K562 (cell line): Measurements from ENCODE around the gene ROBO1. TPM values are rescaled to one million over a fixed set of nuclear protein-coding genes. Genes with fewer than 3 reads are reported as not detected.

Source experiments
- ATAC-seq: fragments of 200-7000 bp; cut with Tn5 transposase; 3 replicates; pipeline ENCODE4 v1.9.1; 2020; ENCODE audit warnings: moderate library complexity
- BruUV-seq: library from RNA; stranded (reverse); fragments of 400-500 nt; replicated peaks from 2 replicates; lab custom pipeline; 2021; lab: Mats Ljungman, UMichigan
- CTCF ChIA-PET: fragments of 300-600 bp; formaldehyde crosslinking; extraction: SDS; loops from one replicate; lab custom pipeline; 2021; ENCODE audit warnings: low intra/inter-chr PET ratio; lab: Yijun Ruan, JAX
- POLR2A ChIA-PET: fragments of 300-600, 350-650 bp; sonication (Branson Sonifier 250); formaldehyde crosslinking; extraction: SDS; loops from one replicate; lab custom pipeline; 2021; ENCODE audit warnings: antibody characterized with exemption, inconsistent platforms; lab: Yijun Ruan, JAX
- DNase-seq, 4 experiments: peaks; one replicate each; pipeline versions ENCODE4 v3.0.0 to v3.0.0-alpha.2; 2011 to 2018; ENCODE audit warnings: low spot score in 3 of 4, mixed read lengths in 3 of 4; ENCODE audit errors: extremely low read depth in 1 of 4
- FAIRE-seq: peaks from 2 replicates; lab custom pipeline; 2011; peaks lifted over from hg19 to GRCh38; lab: Jason Lieb, UNC
- H2AFZ ChIP-seq: 2 replicates; pipeline ENCODE4 v1.6.0; 2011; ENCODE audit warnings: low read depth, low read length, control low read depth, inconsistent platforms
- H3K27ac ChIP-seq: fragments of 200-600 bp; 3 replicates; pipeline ENCODE4 v1.8.0; 2011; ENCODE audit warnings: low read depth, mild to moderate bottlenecking, control low read depth, inconsistent platforms, low read length, moderate library complexity, mixed read lengths; ENCODE audit errors: extremely low read depth
- H3K27me3 ChIP-seq, 2 experiments: fragments of 300-600 bp in 1 of 2; 2 replicates in 1 of 2; 3 replicates in 1 of 2; pipeline versions ENCODE4 v1.6.0 to v1.8.0; 2011; ENCODE audit warnings: inconsistent platforms in 2 of 2, low read length in 2 of 2, mild to moderate bottlenecking in 1 of 2, mixed read lengths in 1 of 2, moderate library complexity in 1 of 2; ENCODE audit not compliant: control insufficient read depth in 2 of 2, insufficient read depth in 2 of 2
- H3K36me3 ChIP-seq: fragments of 300-600 bp; 3 replicates; pipeline ENCODE4 v1.8.0; 2011; ENCODE audit warnings: mild to moderate bottlenecking, low read length, inconsistent platforms; ENCODE audit not compliant: control insufficient read depth, insufficient read depth
- H3K4me1 ChIP-seq, 2 experiments: fragments of 200-600 bp in 1 of 2; replicated peaks in 1 of 2; 2 replicates in 1 of 2; 3 replicates in 1 of 2; pipeline versions ENCODE4 v1.5.1 to v1.8.0; 2011; ENCODE audit warnings: inconsistent platforms in 2 of 2, low read length in 2 of 2, mild to moderate bottlenecking in 1 of 2, mixed read lengths in 1 of 2, moderate library complexity in 1 of 2; ENCODE audit not compliant: control insufficient read depth in 2 of 2, insufficient read depth in 2 of 2
- H3K4me2 ChIP-seq: 2 replicates; pipeline ENCODE4 v1.6.1; 2011; ENCODE audit warnings: low read length, control low read depth, inconsistent platforms, mixed read lengths; ENCODE audit not compliant: insufficient read depth
- H3K4me3 ChIP-seq: fragments of 200-600 bp; sonication (generic), shearing (Covaris generic); 2 replicates; pipeline ENCODE4 v1.5.1; 2016; ENCODE audit warnings: control low read depth, inconsistent platforms
- H3K79me2 ChIP-seq: fragments of 200-600 bp; 3 replicates; pipeline ENCODE4 v1.8.0; 2011; ENCODE audit warnings: low read length, inconsistent platforms; ENCODE audit not compliant: control insufficient read depth, insufficient read depth
- H3K9ac ChIP-seq, 2 experiments: 2 replicates each; pipeline versions ENCODE4 v1.6.0 to v1.6.1; 2011; ENCODE audit warnings: low read depth in 2 of 2, low read length in 2 of 2, control low read depth in 1 of 2, inconsistent platforms in 1 of 2, mild to moderate bottlenecking in 1 of 2, mixed read lengths in 1 of 2; ENCODE audit not compliant: insufficient read depth in 1 of 2
- H3K9me1 ChIP-seq: one replicate; pipeline ENCODE4 v1.6.0; 2011; ENCODE audit warnings: inconsistent platforms, mild to moderate bottlenecking, low read length, moderate library complexity; ENCODE audit not compliant: control insufficient read depth, insufficient read depth
- H3K9me3 ChIP-seq: replicated peaks from 2 replicates; pipeline ENCODE4 v1.5.1; 2011; ENCODE audit warnings: low read depth, low read length, inconsistent platforms; ENCODE audit not compliant: control insufficient read depth, insufficient read depth
- H4K20me1 ChIP-seq: replicated peaks from 2 replicates; pipeline ENCODE4 v1.6.1; 2011; ENCODE audit warnings: low read length, inconsistent platforms, mixed read lengths; ENCODE audit not compliant: control insufficient read depth, insufficient read depth
- CBFA2T3 ChIP-seq: fragments of 450-650 bp; IDR thresholded peaks from 2 replicates; pipeline ENCODE4 v1.6.1; 2017
- FOXM1 ChIP-seq, 2 experiments: fragments of 450-650 bp in 1 of 2; sonication (generic) in 1 of 2; formaldehyde crosslinking in 1 of 2; IDR thresholded peaks; 2 replicates each; pipeline versions ENCODE4 v1.6.1 to v1.9.0; 2017 to 2022; ENCODE audit warnings: low read depth in 2 of 2, mild to moderate bottlenecking in 2 of 2, missing genetic modification reagents in 1 of 2, moderate library complexity in 1 of 2
- MYNN ChIP-seq, 2 experiments: sonication (generic); formaldehyde crosslinking in 1 of 2; IDR thresholded peaks; 2 replicates each; pipeline versions ENCODE4 v1.5.0 to v1.6.1; 2016 to 2020; ENCODE audit warnings: antibody characterized with exemption in 1 of 2, missing genetic modification reagents in 1 of 2
- SMARCB1 ChIP-seq: IDR thresholded peaks from 2 replicates; pipeline ENCODE4 v1.6.1; 2011; ENCODE audit warnings: improper control_type of control experiment, low read depth; ENCODE audit not compliant: insufficient read length
- XRCC3 ChIP-seq: fragments of 450-650 bp; IDR thresholded peaks from 2 replicates; pipeline ENCODE4 v1.6.1; 2017; ENCODE audit warnings: mild to moderate bottlenecking, moderate library complexity
- XRCC5 ChIP-seq: fragments of 200-400 bp; formaldehyde crosslinking; IDR thresholded peaks from 2 replicates; pipeline ENCODE4 v1.6.1; 2017; ENCODE audit warnings: low read depth, mild to moderate bottlenecking, low read length
- ZNF12 ChIP-seq: sonication (generic); formaldehyde crosslinking; IDR thresholded peaks from 2 replicates; pipeline ENCODE4 v1.4.0; 2020; ENCODE audit warnings: mild to moderate bottlenecking, missing genetic modification reagents
- ZNF583 ChIP-seq: fragments of 250-450 bp; sonication (Bioruptor Pico); IDR thresholded peaks from 2 replicates; pipeline ENCODE4 v1.4.0; 2020
- WGBS: fragments of 100-300 bp; shearing (Covaris generic); methylation state at CpG from one replicate; pipeline ENCODE4 v1.1.6; 2016; ENCODE audit warnings: low coverage, mixed read lengths; ENCODE audit not compliant: insufficient coverage; ENCODE audit errors: missing lambda C conversion rate; 5-methylcytosine and 5-hydroxymethylcytosine counted together
- in situ Hi-C: fragments of 300-500 bp; cut with MboI; formaldehyde crosslinking; loops from 4 replicates; pipeline ENCODE4 v1.15.0; 2018; ENCODE audit warnings: inconsistent platforms, mixed read lengths
- intact Hi-C: fragments of 100-400 bp; cut with micrococcal nuclease; formaldehyde crosslinking; loops from 2 replicates; pipeline ENCODE4 v1.14.2; 2022
- polyA plus RNA-seq, 8 experiments: library from polyadenylated mRNA; depleted of rRNA in 4 of 8; stranded (reverse) in 5 of 8; unstranded in 3 of 8; fragments of >200 nt; fragmentation: Nextera tagmentation in 2 of 8; fragmentation: Illumina TruSeq in 1 of 8; extraction: Ambion mirVana in 2 of 8; extraction: Trizol in 1 of 8; gene quantifications; 2 replicates each; pipeline versions ENCODE4 v1.2.1 to v1.2.3, GENCODE V29; 2011 to 2014; ENCODE audit warnings: inconsistent platforms in 1 of 8, missing spikeins in 1 of 8
- total RNA-seq, 7 experiments: library from RNA; depleted of rRNA in 6 of 7; stranded (reverse); fragments of >200 nt in 6 of 7; fragmentation: Illumina TruSeq in 2 of 7; extraction: Trizol in 2 of 7; gene quantifications; 2 replicates each; pipeline versions ENCODE4 v1.2.1 to v1.2.3, GENCODE V29; 2011 to 2021; ENCODE audit warnings: low replicate concordance in 1 of 7
- TF ChIP-seq, protein P1 (sequence below): fragments of 450-650 bp; IDR thresholded peaks from 2 replicates; pipeline ENCODE4 v1.6.1; 2016; ENCODE audit warnings: mild to moderate bottlenecking, moderate library complexity
- TF ChIP-seq, protein P2 (sequence below): sonication (generic); formaldehyde crosslinking; IDR thresholded peaks from 2 replicates; pipeline ENCODE4 v1.8.0; 2023; ENCODE audit warnings: mild to moderate bottlenecking, missing genetic modification reagents

The ROBO1 gene
- total and polyA plus RNA-seq, 9 of the 15 experiments (the other 6 are each of a cell fraction or from before 2014, with no cell fraction given): 0.01 to 0.53 (median 0.17) TPM; not detected in 5

DNA sequence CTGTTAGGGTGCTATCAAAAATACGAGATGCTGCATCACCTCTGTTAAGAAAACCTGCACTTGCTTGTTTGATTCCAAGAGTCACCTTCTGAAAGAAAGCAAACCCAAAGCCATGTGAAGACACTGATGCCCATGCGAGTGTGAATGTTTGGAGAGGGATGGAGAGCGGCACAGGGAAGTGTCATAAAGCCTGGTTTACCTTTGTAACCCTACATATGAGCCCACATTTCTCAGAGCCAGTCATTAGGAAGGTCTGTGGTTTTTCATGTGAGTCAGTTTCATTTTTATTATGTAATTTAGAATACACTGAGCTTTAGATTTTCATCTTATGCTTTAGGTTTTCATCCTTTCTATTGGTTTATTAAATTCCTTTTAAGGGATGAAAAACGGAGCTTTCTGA is 896.8 kb downstream of the ROBO1 start:
- ChIA-PET POLR2A (no interaction called here), CTCF (no interaction called here)
- no peaks in the 10 kb centered on the region for H3K9me1 ChIP-seq
- H3K36me3 ChIP-seq: no peaks in the 10 kb centered on the region
- H3K4me1 ChIP-seq: no peaks in the 10 kb centered on the region
- in situ Hi-C loops (no loop called here), intact Hi-C loops (no loop called here)
- DNase-seq: no peak
- FAIRE-seq: no peak
- H3K27me3 ChIP-seq: no peaks in the 10 kb centered on the region
- 0% methylated on average over 4 of the region's 4 CpGs for WGBS
- H3K27ac ChIP-seq: no peak overlapping the region
- no peaks in the 10 kb centered on the region for H4K20me1 ChIP-seq
- no peak for ATAC-seq
- H3K9ac ChIP-seq: no peak overlapping the region
- no peak overlapping the region for H3K4me2 ChIP-seq
- no TSS peak for BruUV-seq
- H3K79me2 ChIP-seq: no peaks in the 10 kb centered on the region
- no peak overlapping the region for H2AFZ ChIP-seq
- H3K9me3 ChIP-seq: no peaks in the 10 kb centered on the region
- H3K4me3 ChIP-seq: no peak overlapping the region
- TF ChIP-seq ZNF583 (CRISPR knock-in tag) (no peak), CBFA2T3 (no peak), XRCC3 (no peak), MYNN (IDR thresholded peaks at IDR 0.05) (no peak), MYNN (CRISPR knock-in tag; IDR thresholded peaks at IDR 0.05) (no peak), SMARCB1 (no peak), XRCC5 (no peak), ZNF12 (CRISPR knock-in tag) (no peak), FOXM1 (IDR thresholded peaks at IDR 0.05; ENCODE audit: low read depth) (no peak), FOXM1 (CRISPR knock-in tag; IDR thresholded peaks at IDR 0.05; ENCODE audit: low read depth) (no peak)
- TF ChIP-seq, protein P1, sequence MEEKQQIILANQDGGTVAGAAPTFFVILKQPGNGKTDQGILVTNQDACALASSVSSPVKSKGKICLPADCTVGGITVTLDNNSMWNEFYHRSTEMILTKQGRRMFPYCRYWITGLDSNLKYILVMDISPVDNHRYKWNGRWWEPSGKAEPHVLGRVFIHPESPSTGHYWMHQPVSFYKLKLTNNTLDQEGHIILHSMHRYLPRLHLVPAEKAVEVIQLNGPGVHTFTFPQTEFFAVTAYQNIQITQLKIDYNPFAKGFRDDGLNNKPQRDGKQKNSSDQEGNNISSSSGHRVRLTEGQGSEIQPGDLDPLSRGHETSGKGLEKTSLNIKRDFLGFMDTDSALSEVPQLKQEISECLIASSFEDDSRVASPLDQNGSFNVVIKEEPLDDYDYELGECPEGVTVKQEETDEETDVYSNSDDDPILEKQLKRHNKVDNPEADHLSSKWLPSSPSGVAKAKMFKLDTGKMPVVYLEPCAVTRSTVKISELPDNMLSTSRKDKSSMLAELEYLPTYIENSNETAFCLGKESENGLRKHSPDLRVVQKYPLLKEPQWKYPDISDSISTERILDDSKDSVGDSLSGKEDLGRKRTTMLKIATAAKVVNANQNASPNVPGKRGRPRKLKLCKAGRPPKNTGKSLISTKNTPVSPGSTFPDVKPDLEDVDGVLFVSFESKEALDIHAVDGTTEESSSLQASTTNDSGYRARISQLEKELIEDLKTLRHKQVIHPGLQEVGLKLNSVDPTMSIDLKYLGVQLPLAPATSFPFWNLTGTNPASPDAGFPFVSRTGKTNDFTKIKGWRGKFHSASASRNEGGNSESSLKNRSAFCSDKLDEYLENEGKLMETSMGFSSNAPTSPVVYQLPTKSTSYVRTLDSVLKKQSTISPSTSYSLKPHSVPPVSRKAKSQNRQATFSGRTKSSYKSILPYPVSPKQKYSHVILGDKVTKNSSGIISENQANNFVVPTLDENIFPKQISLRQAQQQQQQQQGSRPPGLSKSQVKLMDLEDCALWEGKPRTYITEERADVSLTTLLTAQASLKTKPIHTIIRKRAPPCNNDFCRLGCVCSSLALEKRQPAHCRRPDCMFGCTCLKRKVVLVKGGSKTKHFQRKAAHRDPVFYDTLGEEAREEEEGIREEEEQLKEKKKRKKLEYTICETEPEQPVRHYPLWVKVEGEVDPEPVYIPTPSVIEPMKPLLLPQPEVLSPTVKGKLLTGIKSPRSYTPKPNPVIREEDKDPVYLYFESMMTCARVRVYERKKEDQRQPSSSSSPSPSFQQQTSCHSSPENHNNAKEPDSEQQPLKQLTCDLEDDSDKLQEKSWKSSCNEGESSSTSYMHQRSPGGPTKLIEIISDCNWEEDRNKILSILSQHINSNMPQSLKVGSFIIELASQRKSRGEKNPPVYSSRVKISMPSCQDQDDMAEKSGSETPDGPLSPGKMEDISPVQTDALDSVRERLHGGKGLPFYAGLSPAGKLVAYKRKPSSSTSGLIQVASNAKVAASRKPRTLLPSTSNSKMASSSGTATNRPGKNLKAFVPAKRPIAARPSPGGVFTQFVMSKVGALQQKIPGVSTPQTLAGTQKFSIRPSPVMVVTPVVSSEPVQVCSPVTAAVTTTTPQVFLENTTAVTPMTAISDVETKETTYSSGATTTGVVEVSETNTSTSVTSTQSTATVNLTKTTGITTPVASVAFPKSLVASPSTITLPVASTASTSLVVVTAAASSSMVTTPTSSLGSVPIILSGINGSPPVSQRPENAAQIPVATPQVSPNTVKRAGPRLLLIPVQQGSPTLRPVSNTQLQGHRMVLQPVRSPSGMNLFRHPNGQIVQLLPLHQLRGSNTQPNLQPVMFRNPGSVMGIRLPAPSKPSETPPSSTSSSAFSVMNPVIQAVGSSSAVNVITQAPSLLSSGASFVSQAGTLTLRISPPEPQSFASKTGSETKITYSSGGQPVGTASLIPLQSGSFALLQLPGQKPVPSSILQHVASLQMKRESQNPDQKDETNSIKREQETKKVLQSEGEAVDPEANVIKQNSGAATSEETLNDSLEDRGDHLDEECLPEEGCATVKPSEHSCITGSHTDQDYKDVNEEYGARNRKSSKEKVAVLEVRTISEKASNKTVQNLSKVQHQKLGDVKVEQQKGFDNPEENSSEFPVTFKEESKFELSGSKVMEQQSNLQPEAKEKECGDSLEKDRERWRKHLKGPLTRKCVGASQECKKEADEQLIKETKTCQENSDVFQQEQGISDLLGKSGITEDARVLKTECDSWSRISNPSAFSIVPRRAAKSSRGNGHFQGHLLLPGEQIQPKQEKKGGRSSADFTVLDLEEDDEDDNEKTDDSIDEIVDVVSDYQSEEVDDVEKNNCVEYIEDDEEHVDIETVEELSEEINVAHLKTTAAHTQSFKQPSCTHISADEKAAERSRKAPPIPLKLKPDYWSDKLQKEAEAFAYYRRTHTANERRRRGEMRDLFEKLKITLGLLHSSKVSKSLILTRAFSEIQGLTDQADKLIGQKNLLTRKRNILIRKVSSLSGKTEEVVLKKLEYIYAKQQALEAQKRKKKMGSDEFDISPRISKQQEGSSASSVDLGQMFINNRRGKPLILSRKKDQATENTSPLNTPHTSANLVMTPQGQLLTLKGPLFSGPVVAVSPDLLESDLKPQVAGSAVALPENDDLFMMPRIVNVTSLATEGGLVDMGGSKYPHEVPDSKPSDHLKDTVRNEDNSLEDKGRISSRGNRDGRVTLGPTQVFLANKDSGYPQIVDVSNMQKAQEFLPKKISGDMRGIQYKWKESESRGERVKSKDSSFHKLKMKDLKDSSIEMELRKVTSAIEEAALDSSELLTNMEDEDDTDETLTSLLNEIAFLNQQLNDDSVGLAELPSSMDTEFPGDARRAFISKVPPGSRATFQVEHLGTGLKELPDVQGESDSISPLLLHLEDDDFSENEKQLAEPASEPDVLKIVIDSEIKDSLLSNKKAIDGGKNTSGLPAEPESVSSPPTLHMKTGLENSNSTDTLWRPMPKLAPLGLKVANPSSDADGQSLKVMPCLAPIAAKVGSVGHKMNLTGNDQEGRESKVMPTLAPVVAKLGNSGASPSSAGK: no peak
- TF ChIP-seq, protein P2, sequence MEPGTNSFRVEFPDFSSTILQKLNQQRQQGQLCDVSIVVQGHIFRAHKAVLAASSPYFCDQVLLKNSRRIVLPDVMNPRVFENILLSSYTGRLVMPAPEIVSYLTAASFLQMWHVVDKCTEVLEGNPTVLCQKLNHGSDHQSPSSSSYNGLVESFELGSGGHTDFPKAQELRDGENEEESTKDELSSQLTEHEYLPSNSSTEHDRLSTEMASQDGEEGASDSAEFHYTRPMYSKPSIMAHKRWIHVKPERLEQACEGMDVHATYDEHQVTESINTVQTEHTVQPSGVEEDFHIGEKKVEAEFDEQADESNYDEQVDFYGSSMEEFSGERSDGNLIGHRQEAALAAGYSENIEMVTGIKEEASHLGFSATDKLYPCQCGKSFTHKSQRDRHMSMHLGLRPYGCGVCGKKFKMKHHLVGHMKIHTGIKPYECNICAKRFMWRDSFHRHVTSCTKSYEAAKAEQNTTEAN (CRISPR knock-in tag): no peak
